ENCODE data around the gene HOXA10.
A peak's percentile ranks its signal among the peaks of the same experiment; 100 is the strongest.

DNA sequence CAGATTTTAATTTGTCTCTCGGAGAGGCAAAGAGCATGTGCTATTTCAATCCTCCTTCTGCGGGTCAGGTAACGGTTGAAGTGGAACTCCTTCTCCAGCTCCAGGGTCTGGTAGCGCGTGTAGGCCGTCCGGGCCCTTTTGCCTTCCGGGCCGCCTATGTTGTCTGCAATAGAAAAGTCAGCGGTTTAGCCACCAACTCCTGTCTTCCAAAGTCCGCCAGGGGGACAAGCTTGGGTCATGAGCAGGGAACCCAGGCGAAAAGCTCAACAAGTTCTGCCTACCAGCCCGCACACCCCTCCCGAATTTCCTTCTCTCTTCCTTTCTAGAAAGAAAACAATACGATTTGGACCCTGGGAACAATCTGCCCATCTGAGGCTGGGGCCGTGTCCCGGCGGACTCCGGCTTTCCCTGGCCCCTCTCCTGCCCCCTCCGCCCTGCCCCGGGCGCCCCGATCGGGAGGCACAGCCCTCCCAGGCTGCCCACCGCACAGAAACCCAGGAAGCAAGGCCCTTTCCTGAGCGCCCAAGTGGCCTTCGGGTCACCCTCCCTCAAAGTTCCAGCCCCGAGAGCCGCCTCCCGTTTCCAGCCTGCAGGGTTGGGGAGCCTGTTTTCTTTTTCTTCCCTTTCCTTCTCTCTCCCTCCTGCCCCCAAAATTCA lies 32.1 kb downstream of the HOXA10 start:
- TF ChIP-seq, protein P1, sequence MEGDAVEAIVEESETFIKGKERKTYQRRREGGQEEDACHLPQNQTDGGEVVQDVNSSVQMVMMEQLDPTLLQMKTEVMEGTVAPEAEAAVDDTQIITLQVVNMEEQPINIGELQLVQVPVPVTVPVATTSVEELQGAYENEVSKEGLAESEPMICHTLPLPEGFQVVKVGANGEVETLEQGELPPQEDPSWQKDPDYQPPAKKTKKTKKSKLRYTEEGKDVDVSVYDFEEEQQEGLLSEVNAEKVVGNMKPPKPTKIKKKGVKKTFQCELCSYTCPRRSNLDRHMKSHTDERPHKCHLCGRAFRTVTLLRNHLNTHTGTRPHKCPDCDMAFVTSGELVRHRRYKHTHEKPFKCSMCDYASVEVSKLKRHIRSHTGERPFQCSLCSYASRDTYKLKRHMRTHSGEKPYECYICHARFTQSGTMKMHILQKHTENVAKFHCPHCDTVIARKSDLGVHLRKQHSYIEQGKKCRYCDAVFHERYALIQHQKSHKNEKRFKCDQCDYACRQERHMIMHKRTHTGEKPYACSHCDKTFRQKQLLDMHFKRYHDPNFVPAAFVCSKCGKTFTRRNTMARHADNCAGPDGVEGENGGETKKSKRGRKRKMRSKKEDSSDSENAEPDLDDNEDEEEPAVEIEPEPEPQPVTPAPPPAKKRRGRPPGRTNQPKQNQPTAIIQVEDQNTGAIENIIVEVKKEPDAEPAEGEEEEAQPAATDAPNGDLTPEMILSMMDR (IDR thresholded peaks at IDR 0.05; ENCODE audit: low read depth, low read length, missing input control): peak; percentile 2
- TF ChIP-seq, protein P2, sequence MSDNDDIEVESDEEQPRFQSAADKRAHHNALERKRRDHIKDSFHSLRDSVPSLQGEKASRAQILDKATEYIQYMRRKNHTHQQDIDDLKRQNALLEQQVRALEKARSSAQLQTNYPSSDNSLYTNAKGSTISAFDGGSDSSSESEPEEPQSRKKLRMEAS (IDR thresholded peaks at IDR 0.05): no peak
- TF ChIP-seq RAD21 (IDR thresholded peaks at IDR 0.05) (no peak), RXRA (IDR thresholded peaks at IDR 0.05) (no peak)
